ENCODE data around the gene FAM83F.

FAM83F gene

DNA sequence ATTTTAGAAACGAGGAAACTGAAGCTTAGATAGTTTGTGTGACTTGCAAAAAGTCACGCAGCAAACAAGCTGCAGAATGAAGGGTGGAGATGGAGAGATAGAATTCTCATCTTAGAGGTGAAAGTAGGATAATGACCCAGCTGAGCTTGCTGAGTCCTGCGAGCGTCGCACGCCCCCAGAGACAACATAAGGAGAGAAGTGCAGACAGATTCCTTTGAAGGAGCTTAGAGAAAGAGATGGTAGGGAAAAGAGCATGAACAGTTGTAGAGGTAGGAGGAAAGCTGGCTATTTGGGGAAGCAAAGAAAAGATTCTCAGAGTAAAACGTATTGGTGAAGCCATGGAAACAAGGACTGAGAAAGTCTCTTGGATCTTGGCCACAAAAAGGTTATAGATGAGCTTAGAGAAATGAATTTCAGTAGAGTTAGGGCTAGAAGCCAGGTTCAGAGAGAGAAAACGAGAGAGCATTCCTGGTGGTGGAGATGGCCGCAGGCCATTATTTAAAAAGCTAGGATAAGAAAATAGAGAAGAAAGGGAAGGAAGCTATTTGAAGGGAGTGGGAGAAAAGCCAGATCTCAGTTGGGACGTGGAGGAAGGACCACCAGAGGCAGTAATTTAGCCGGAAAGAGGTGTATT, 44.8 kb downstream of the FAM83F start:
- H3K4me3 ChIP-seq (ENCODE audit: low read depth, low read length) = no peak overlapping the region
- H3K79me2 ChIP-seq (ENCODE audit: control insufficient read depth, insufficient read depth, low read length, unreplicated experiment) = no peaks in the 10 kb centered on the region
- no peak overlapping the region for H3K27ac ChIP-seq (ENCODE audit: low read depth, low read length)
- H3K36me3 ChIP-seq (ENCODE audit: insufficient read depth, low read length) = no peaks in the 10 kb centered on the region
- H3K4me1 ChIP-seq (ENCODE audit: control insufficient read depth, insufficient read depth, low read length, unreplicated experiment) = peaks cover 34% of the 10 kb centered on the region
- H2AFZ ChIP-seq (ENCODE audit: low read length, unreplicated experiment) = no peak overlapping the region
- peaks cover 6% of the 10 kb centered on the region; the same call in 1 of the 2 replicates for H3K27me3 ChIP-seq (ENCODE audit: insufficient read depth, low read length)

GRCh38 chr22:40040927-40041326, 46.2 kb downstream of the FAM83F start:
- Histone ChIP-seq H3K27me3 (ENCODE audit: insufficient read depth, low read length) (peaks cover 6% of the 10 kb centered on the region; the same call in 1 of the 2 replicates), H3K27ac (ENCODE audit: low read depth, low read length) (peak overlapping the region; percentile 57; the same call in 1 of the 2 replicates), H3K79me2 (ENCODE audit: control insufficient read depth, insufficient read depth, low read length, unreplicated experiment) (no peaks in the 10 kb centered on the region), H3K36me3 (ENCODE audit: insufficient read depth, low read length) (no peaks in the 10 kb centered on the region), H3K4me3 (ENCODE audit: low read depth, low read length) (no peak overlapping the region), H2AFZ (ENCODE audit: low read length, unreplicated experiment) (no peak overlapping the region), H3K4me1 (ENCODE audit: control insufficient read depth, insufficient read depth, low read length, unreplicated experiment) (peaks cover 34% of the 10 kb centered on the region)

GRCh38 chr22:40041366-40042137, 46.8 kb downstream of the FAM83F start:
- H3K27ac ChIP-seq (ENCODE audit: low read depth, low read length) = peak overlapping the region; percentile 57
- no peaks in the 10 kb centered on the region for H3K36me3 ChIP-seq (ENCODE audit: insufficient read depth, low read length)
- H3K79me2 ChIP-seq (ENCODE audit: control insufficient read depth, insufficient read depth, low read length, unreplicated experiment) = no peaks in the 10 kb centered on the region
- no peak overlapping the region for H3K4me3 ChIP-seq (ENCODE audit: low read depth, low read length)
- H3K27me3 ChIP-seq (ENCODE audit: insufficient read depth, low read length) = peaks cover 6% of the 10 kb centered on the region; the same call in 1 of the 2 replicates
- H3K4me1 ChIP-seq (ENCODE audit: control insufficient read depth, insufficient read depth, low read length, unreplicated experiment) = peaks cover 34% of the 10 kb centered on the region
- no peak overlapping the region for H2AFZ ChIP-seq (ENCODE audit: low read length, unreplicated experiment)

DNA sequence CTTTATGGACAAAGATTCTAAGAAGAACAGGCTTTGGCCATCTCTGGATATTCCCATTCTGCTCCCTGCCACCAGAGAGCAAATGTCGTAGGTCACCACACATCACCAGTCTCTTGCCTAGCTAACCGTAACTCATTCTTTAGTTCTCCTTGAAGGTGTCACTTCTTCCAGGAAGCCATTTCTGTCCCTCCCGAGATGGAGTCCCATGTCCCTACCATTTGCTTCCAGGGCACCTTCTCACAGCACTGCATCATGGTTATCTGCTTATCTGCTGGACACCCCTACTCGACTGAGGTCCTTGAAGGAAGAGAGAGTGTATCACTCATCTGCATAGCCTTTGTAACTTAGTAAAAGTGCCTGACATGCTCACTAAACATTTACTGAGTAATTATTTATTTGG, 47.6 kb downstream of the FAM83F start:
- Histone ChIP-seq H3K27me3 (ENCODE audit: insufficient read depth, low read length) (peaks cover 6% of the 10 kb centered on the region; the same call in 1 of the 2 replicates), H3K36me3 (ENCODE audit: insufficient read depth, low read length) (no peaks in the 10 kb centered on the region), H2AFZ (ENCODE audit: low read length, unreplicated experiment) (no peak overlapping the region), H3K4me1 (ENCODE audit: control insufficient read depth, insufficient read depth, low read length, unreplicated experiment) (peaks cover 34% of the 10 kb centered on the region), H3K27ac (ENCODE audit: low read depth, low read length) (peak overlapping the region; percentile 76), H3K4me3 (ENCODE audit: low read depth, low read length) (0 out of 2 replicates have a peak overlapping the region, but pooled peaks have one; percentile 76), H3K79me2 (ENCODE audit: control insufficient read depth, insufficient read depth, low read length, unreplicated experiment) (no peaks in the 10 kb centered on the region)

- Histone ChIP-seq H3K27me3 (ENCODE audit: insufficient read depth, low read length) (peaks cover 3% of the 10 kb centered on the region; the same call in 1 of the 2 replicates), H3K79me2 (ENCODE audit: control insufficient read depth, insufficient read depth, low read length, unreplicated experiment) (no peaks in the 10 kb centered on the region), H3K36me3 (ENCODE audit: insufficient read depth, low read length) (no peaks in the 10 kb centered on the region), H3K27ac (ENCODE audit: low read depth, low read length) (peak overlapping the region; percentile 76), H3K4me3 (ENCODE audit: low read depth, low read length) (peak overlapping the region; percentile 76), H3K4me1 (ENCODE audit: control insufficient read depth, insufficient read depth, low read length, unreplicated experiment) (peaks cover 34% of the 10 kb centered on the region), H2AFZ (ENCODE audit: low read length, unreplicated experiment) (no peak overlapping the region)
These were observed 48.3 kb downstream of the FAM83F start for GRCh38 chr22:40043081-40043480.

DNA sequence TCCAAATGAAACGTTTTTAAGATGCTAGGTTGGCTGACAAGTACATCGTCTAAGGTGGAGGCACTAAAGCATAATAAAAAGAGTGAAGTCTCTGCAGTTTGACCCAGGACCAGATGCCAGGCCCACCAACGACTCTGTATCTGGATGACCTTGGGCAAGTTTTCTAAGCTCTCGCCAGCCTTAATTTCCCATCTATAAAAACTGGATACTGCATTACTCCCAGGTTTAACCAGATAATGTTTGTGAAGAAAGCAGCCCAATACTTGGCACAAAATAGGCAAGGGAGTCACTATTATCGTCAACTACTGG, 49.0 kb downstream of the FAM83F start:
- peaks cover 2% of the 10 kb centered on the region; the same call in 1 of the 2 replicates for H3K27me3 ChIP-seq (ENCODE audit: insufficient read depth, low read length)
- H3K4me1 ChIP-seq (ENCODE audit: control insufficient read depth, insufficient read depth, low read length, unreplicated experiment) = peaks cover 34% of the 10 kb centered on the region
- H2AFZ ChIP-seq (ENCODE audit: low read length, unreplicated experiment) = peak overlapping the region; percentile 45
- peak overlapping the region; percentile 76 for H3K4me3 ChIP-seq (ENCODE audit: low read depth, low read length)
- H3K36me3 ChIP-seq (ENCODE audit: insufficient read depth, low read length) = no peaks in the 10 kb centered on the region
- no peaks in the 10 kb centered on the region for H3K79me2 ChIP-seq (ENCODE audit: control insufficient read depth, insufficient read depth, low read length, unreplicated experiment)
- H3K27ac ChIP-seq (ENCODE audit: low read depth, low read length) = peak overlapping the region; percentile 76

DNA sequence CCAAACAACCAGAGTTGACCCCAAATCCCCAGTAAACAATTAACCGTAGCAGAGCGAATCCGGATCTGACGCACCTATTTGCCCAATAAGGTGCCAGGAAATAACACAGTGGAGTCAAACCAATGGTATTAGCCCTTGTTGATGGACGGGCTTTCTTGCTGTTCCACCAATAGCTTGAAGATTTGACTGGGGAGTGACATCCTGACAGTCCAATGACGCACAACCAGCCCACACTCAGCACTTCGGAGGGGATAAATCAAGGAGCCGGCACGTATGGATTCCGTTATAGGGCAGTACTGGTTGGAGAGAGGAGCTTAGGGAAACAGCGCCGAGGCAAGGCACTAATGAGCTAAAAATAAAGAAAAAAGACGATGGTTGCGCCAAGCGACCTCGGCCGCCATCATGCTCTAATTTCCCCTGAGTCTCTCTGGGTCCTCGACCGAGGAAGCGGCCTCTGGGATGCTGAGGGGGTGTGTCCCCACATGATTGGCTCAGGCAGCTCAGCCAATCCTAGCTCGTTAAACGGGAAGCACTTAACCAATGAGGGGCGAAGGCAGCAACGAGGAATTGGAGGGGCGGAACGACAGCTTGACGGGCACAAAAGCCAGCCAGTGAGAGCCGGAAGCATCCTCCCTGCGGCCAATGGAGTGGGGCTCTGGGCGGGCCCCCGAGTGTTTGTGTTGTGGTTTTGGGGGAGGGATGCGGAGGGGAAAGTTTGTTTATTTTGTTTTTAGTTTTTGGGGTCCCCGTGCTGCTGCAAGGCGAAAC, 49.5 kb downstream of the FAM83F start:
- Histone ChIP-seq H3K4me3 (ENCODE audit: low read depth, low read length) (peak overlapping the region; percentile 76), H3K36me3 (ENCODE audit: insufficient read depth, low read length) (no peaks in the 10 kb centered on the region), H3K27me3 (ENCODE audit: insufficient read depth, low read length) (peaks cover 1% of the 10 kb centered on the region; the same call in 1 of the 2 replicates), H3K4me1 (ENCODE audit: control insufficient read depth, insufficient read depth, low read length, unreplicated experiment) (peaks cover 34% of the 10 kb centered on the region), H3K27ac (ENCODE audit: low read depth, low read length) (peak overlapping the region; percentile 76), H3K79me2 (ENCODE audit: control insufficient read depth, insufficient read depth, low read length, unreplicated experiment) (no peaks in the 10 kb centered on the region), H2AFZ (ENCODE audit: low read length, unreplicated experiment) (peak overlapping the region; percentile 45)

GRCh38 chr22:40044870-40045834, 50.4 kb downstream of the FAM83F start:
- Histone ChIP-seq H3K27me3 (ENCODE audit: insufficient read depth, low read length) (no peaks in the 10 kb centered on the region), H3K27ac (ENCODE audit: low read depth, low read length) (no peak overlapping the region), H3K4me1 (ENCODE audit: control insufficient read depth, insufficient read depth, low read length, unreplicated experiment) (peaks cover 34% of the 10 kb centered on the region), H3K36me3 (ENCODE audit: insufficient read depth, low read length) (no peaks in the 10 kb centered on the region), H3K79me2 (ENCODE audit: control insufficient read depth, insufficient read depth, low read length, unreplicated experiment) (no peaks in the 10 kb centered on the region), H2AFZ (ENCODE audit: low read length, unreplicated experiment) (peak overlapping the region; percentile 30), H3K4me3 (ENCODE audit: low read depth, low read length) (peak overlapping the region; percentile 89)

GRCh38 chr22:40046126-40046525, 51.4 kb downstream of the FAM83F start:
- Histone ChIP-seq H2AFZ (ENCODE audit: low read length, unreplicated experiment) (no peak overlapping the region), H3K27me3 (ENCODE audit: insufficient read depth, low read length) (no peaks in the 10 kb centered on the region), H3K27ac (ENCODE audit: low read depth, low read length) (no peak overlapping the region), H3K4me1 (ENCODE audit: control insufficient read depth, insufficient read depth, low read length, unreplicated experiment) (peaks cover 25% of the 10 kb centered on the region), H3K79me2 (ENCODE audit: control insufficient read depth, insufficient read depth, low read length, unreplicated experiment) (no peaks in the 10 kb centered on the region), H3K36me3 (ENCODE audit: insufficient read depth, low read length) (no peaks in the 10 kb centered on the region), H3K4me3 (ENCODE audit: low read depth, low read length) (no peak overlapping the region)

DNA sequence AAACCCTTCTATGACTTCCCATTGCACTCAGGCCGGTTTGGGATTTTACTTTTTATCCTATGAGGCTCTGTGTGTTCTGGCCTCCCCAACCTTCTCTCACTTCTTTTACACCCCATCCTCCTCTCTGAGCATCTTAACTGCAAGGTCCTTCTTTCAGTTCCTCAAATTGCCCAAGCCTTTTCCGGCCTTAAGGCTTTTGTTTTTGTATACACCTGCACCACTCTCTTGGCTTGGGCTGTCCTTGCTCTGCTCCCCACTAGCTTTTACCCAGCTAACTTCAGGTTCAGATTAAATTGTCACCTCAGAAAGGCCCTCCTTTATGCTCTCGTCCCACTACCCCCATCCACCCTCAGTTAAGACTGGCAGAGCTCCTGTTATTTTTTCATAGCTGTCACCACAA, 55.5 kb downstream of the FAM83F start:
- Histone ChIP-seq H3K4me3 (ENCODE audit: low read depth, low read length) (no peak overlapping the region), H3K27ac (ENCODE audit: low read depth, low read length) (no peak overlapping the region), H3K79me2 (ENCODE audit: control insufficient read depth, insufficient read depth, low read length, unreplicated experiment) (no peaks in the 10 kb centered on the region), H3K27me3 (ENCODE audit: insufficient read depth, low read length) (no peaks in the 10 kb centered on the region), H3K4me1 (ENCODE audit: control insufficient read depth, insufficient read depth, low read length, unreplicated experiment) (no peaks in the 10 kb centered on the region), H2AFZ (ENCODE audit: low read length, unreplicated experiment) (no peak overlapping the region), H3K36me3 (ENCODE audit: insufficient read depth, low read length) (no peaks in the 10 kb centered on the region)
